SK-N-DZ (cell line): ENCODE data around the gene UBE2D3. TPM values are rescaled to one million over a fixed set of nuclear protein-coding genes. Genes with fewer than 3 reads are reported as not detected.
A peak's percentile ranks its signal among the peaks of the same experiment; 100 is the strongest.
"Not testable (repeated sequence)": the region's sequence is repeated elsewhere in the genome, so short reads cannot be mapped to it uniquely, and the experiment has no call there.

Experiments used
- DNase-seq: peaks from one replicate; pipeline ENCODE4 v3.0.0-alpha.2; 2015; ENCODE audit warnings: low spot score
- polyA plus RNA-seq, 2 experiments: library from polyadenylated mRNA; depleted of rRNA; stranded (reverse); fragments of >200 nt; gene quantifications; 2 replicates each; pipeline ENCODE4 v1.2.3, GENCODE V29; 2014

Gene UBE2D3
- polyA plus RNA-seq (2014; cell fraction: cytosol; rRNA removed), result 212 and 231 TPM in 2 replicates
- 192 and 244 TPM in 2 replicates for polyA plus RNA-seq (2014; cell fraction: nucleus; rRNA removed)

DNA sequence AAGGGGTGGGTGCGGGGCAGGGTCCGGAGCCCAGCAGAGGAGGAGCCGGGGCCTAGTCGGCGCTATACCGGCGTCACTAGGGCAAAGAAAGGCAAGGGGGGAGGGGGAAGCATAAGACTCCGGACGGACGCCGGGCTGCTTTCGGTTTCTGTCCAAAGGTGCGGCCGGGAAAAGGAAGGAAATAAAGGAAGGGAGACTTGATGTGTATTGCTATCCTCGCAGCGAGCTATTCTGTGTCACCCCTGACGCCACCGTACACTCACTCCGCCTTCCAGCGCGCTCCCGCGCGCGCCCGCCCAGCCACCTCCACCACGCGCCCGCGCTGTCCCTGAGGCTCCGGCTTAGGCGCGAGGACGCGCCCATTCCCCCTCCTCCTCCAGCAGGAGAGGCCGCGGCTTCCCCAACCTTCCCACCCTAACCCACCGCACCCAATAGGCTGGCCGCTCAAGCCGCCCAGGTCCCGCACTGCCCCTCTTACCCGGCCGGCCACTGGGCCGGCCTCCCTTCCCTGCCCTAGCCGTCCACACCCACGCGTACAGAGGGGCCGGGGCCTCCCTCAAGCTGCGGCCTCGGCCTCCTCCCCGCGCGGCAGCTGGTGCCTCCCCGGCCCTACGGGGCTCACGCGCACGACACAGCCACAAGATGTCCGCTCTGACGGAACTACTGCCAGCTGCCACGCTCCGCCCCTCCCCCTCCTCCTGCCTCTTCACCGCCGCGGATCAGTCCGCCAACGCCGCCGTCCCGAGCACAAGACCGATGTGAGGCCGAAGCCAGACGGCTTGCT lies at the start of gene UBE2D3:
Gene UBE2D3 (minus strand): TSS at position 662 of the 784 bp plus-strand sequence. CDS start 1,043 bp downstream, outside the sequence.
- DNase-seq, result peak; percentile 91

GRCh38 chr4:102871772-102872171 lies 44.4 kb upstream of the UBE2D3 start:
- no peak for DNase-seq

DNA sequence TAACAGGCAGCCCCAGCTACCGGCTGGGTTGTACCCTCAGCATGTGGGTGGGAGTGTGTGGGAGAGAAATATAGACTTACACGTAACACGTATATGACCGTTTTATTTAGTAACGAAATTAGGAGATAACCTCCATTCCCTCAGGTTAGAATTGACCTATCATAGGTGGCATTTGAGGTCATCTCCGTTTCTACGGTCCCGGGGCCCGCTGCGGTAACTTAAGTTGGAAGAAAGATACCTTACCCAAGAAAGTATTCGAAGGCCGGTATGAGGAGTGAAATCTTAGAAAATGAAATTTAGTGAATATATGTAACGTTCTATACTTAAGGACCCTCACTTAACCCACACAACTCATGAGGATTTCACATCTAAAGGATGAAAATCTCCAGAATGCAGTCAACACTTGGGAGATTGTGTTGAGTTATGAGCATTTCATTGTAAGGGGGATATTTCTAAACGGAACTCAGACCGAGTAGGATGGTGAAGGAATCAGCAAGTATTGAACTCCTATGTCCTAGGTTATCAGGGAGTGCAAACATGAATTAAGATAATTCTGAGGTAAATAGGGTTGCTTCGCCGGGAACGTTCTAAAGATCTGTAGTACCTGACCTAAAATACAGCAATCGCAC lies 42.3 kb upstream of the UBE2D3 start:
- peak; percentile 4 for DNase-seq

GRCh38 chr4:102868781-102869568 lies 41.6 kb upstream of the UBE2D3 start, which contains the start of gene CISD2:
Gene CISD2 (plus strand): TSS chr4:102868992. CDS start chr4:102869085, 93 bp downstream.
- peak; percentile 91 for DNase-seq

GRCh38 chr4:102868153-102868780 lies 40.9 kb upstream of the UBE2D3 start:
- DNase-seq, result no peak

DNA sequence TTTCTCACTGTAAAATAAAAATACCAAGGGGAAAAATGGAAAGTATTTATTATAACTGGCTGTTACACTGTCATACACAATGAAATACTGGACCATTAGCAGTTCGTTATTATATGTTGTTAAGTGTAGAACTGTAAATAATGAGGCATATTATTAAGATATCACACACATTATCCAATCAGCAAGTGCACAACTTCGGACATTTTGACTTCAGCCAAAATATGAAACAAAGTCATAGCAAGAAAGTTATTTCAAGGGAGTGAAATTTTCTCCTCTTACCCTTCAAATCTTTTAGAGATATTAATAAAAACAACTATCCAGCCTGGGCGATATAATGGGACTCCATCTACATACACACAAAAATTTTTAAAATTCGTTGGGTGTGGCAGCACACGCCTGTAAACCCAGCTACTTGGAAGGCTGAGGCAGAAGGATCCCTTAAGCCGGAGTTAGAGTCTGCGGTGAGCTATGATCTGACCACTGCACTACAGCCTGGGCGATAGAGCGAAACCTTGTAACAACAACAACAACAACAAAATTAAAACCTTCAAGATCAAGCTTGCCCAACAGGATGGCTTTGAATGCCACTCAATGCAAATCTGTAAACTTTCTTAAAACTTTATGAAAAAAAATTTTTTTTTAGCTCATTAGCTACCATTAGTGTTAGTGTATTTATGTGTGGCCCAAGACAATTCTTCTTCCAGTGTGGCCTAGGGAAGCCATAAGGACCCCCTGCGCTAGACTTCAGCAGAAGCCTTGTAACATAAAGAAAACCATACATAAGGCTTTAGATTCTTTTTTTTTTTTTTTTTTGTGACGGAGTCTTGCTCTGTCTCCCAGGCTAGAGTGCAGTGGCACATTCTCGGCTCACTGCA lies 40.2 kb upstream of the UBE2D3 start:
- DNase-seq, result no peak

- DNase-seq, result not testable (repeated sequence)
These were observed 38.0 kb upstream of the UBE2D3 start for GRCh38 chr4:102865327-102865726.

GRCh38 chr4:102862747-102863146 lies 35.4 kb upstream of the UBE2D3 start:
- no peak for DNase-seq

DNA sequence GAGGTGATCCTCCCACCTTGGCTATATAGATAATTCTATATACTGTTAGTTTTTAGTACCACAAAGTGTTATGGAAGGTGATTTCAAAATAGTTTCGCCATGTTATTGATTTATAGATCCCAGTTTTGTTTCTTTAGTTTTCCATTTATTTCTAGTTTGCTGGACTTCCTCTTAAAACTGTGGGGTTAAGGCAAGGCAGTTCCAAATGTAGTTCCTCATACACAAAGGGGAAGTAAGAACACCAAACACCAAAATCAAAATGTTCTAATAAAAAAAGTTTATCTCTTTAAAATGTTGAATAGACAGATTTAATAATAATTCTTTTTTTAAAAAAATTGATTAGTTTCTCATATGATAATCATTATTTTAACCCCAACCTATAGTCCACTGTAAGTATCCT lies 34.7 kb upstream of the UBE2D3 start:
- DNase-seq, result no peak

DNA sequence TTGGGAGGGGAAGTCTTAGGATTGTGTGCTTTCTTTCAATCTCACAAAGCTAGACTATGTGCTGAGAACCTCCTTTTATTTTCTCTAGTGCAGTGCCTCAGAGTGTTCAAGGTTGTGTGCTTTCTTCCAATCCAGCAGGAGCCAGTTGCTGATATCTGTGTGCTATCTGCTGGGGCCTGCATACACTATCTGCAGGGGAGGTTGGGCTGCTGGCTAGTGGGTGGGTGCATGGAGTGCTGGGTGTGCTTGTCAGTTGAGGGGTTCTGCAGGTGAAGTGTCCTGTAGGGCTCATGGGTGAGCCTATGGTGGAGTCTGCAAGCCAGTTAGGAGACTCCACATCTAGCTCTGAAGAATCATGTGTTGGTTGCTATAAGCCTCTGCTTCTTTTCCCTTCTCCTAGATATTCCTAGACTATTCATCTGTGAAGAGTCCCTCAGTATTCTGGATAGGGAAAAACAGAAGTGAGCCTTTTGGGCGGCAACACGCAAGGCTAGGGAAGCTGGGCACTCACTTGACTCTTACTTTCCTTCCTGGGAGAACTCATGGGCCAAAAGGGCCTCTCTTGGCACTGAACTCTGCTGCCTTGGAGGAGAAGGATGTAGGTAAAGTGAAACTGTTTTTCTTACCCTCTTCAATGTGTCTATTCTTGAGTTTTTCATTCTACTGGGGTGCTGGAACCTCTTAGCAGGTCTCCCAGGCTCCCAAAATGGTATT lies 33.4 kb upstream of the UBE2D3 start:
- no peak for DNase-seq

- no peak for DNase-seq
These were observed 31.6 kb upstream of the UBE2D3 start for GRCh38 chr4:102858828-102859464.

DNA sequence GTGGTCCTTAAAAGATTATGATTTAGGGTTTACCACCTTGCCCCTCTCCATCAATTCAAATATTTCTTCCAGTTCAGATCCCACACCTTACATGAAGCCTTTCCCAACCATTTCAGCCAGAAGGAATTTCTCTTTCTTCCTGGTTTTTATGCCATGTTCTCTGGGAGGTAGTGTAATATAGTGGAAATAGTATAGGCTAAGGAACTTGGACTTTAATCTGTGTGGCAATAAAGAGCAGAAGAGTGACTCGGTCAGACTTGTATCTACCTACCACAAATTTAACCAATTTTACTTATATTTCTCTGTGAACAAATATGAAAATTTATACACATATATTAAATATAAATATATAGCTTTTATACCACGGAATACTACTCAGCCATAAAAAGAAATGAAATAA lies 23.0 kb upstream of the UBE2D3 start:
- DNase-seq, result no peak

DNA sequence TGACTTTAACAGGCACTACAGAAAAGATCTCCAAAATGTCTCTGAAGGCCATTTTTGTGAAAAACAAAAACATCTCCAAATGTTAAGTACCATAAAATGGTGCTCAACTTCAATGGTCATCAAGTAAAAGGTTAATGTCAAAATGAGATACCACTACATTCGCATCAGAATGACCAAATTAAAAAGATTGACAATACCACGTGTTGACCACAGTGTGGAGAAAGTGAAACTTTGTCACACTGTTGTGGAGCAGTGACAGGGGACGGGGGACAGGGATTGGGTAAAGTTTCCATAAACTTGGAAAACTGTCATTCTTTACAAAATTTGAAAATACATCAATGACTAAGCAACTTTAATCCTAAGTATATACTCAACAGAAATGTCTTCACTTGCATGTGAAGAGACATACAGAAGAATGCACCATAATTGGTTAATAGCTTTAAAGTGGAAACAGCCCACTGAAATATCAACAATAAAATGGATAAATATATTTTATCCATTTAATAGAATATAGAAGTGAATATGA lies 22.3 kb upstream of the UBE2D3 start:
- DNase-seq, result no peak

DNA sequence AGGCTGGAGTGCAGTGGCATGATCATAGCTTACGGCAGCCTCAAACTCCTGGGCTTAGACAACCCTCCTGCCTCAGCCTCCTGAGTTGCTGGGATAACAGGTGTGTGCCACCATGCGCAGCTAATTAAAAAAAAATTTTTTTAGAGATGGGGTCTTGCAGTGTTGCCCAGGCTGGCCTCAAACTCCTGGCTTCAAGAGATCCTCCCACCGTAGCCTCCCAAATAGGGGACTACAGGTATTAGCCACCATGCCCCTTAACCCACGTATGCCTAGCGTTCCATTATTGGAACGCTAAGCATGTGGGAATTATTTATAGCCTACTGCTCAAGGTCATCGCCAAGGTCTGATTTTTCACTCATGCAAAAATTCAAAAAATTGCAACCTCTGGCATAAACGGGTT lies 20.3 kb upstream of the UBE2D3 start:
- DNase-seq, result no peak

- DNase-seq, result peak; percentile 27
These were observed 16.6 kb upstream of the UBE2D3 start for GRCh38 chr4:102843938-102844337.

DNA sequence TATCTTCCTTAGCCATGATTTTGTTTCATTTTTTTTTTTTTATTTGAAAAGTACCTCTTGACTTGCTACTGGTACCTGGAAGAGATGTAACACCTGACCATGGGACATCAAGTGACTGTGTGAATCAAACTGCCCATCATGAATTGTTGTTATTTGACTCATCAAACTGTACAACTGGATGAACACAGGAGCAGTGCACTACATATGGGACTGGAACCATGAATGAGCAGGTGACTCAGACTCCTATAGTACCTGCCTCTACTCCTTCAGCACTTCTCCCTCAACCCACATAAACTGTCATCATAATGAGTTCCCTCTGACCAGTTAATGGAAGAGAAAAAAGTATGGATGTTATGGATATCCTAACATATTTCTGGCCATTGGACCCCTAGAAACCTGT lies 15.9 kb upstream of the UBE2D3 start:
- no peak for DNase-seq

- no peak for DNase-seq
These were observed 15.0 kb upstream of the UBE2D3 start for GRCh38 chr4:102842367-102842766.

GRCh38 chr4:102836596-102836995 lies 9.2 kb upstream of the UBE2D3 start:
- no peak for DNase-seq

GRCh38 chr4:102832667-102833066 lies 5.3 kb upstream of the UBE2D3 start:
- no peak for DNase-seq
